HepG2 (cell line): ENCODE measurements around the gene GRIN3B. TPM values are rescaled to one million over a fixed set of nuclear protein-coding genes. Genes with fewer than 3 reads are reported as not detected.

Experiments
- ATAC-seq: fragments of 200-7000 bp; cut with Tn5 transposase; 3 replicates; pipeline ENCODE4 v1.9.1; 2020; ENCODE audit warnings: mild to moderate bottlenecking, moderate library complexity
- BruUV-seq: library from RNA; stranded (reverse); fragments of 400-500 nt; replicated peaks from 2 replicates; lab custom pipeline; 2021; lab: Mats Ljungman, UMichigan
- CTCF ChIA-PET: fragments of 300-600 bp; formaldehyde crosslinking; extraction: SDS; loops from one replicate; lab custom pipeline; 2021; ENCODE audit warnings: low total read pairs, inconsistent platforms, low intra/inter-chr PET ratio; lab: Yijun Ruan, JAX
- POLR2A ChIA-PET: fragments of 350-600 bp; sonication (Branson Sonifier 250); formaldehyde crosslinking; loops from one replicate; lab custom pipeline; 2020; ENCODE audit warnings: antibody characterized with exemption, inconsistent platforms; lab: Yijun Ruan, JAX
- DNase-seq: peaks from one replicate; pipeline ENCODE4 v3.0.0-alpha.2; 2015; ENCODE audit warnings: low spot score
- FAIRE-seq: peaks from 3 replicates; lab custom pipeline; 2011; peaks lifted over from hg19 to GRCh38; lab: Jason Lieb, UNC
- H2AFZ ChIP-seq: one replicate; pipeline ENCODE4 v1.6.1; 2011; ENCODE audit warnings: low read length, inconsistent platforms
- H3K27ac ChIP-seq: fragments of 300-600 bp; 3 replicates; pipeline ENCODE4 v1.8.0; 2011; ENCODE audit warnings: mixed run types, mild to moderate bottlenecking, mixed read lengths, low read length, inconsistent platforms; ENCODE audit not compliant: insufficient read depth; ENCODE audit errors: extremely low read length
- H3K27me3 ChIP-seq, 2 experiments: fragments of 200-600 bp in 1 of 2; 2 replicates in 1 of 2; 3 replicates in 1 of 2; pipeline versions ENCODE4 v1.6.0 to v1.8.0; 2011; ENCODE audit warnings: low read length in 2 of 2, mild to moderate bottlenecking in 2 of 2, moderate library complexity in 2 of 2, inconsistent platforms in 1 of 2; ENCODE audit not compliant: insufficient read depth in 2 of 2, control insufficient read depth in 1 of 2
- H3K36me3 ChIP-seq, 2 experiments: fragments of 200-600 bp in 1 of 2; replicated peaks in 1 of 2; 2 replicates in 1 of 2; 3 replicates in 1 of 2; pipeline versions ENCODE4 v1.5.1 to v1.8.0; 2011; ENCODE audit warnings: low read length in 2 of 2, inconsistent platforms in 1 of 2; ENCODE audit not compliant: insufficient read depth in 2 of 2, control insufficient read depth in 1 of 2
- H3K4me1 ChIP-seq: 2 replicates; pipeline ENCODE4 v1.5.1; 2012; ENCODE audit warnings: low read length, inconsistent platforms; ENCODE audit not compliant: insufficient read depth
- H3K4me2 ChIP-seq: 2 replicates; pipeline ENCODE4 v1.6.0; 2011; ENCODE audit warnings: low read depth, low read length, inconsistent platforms
- H3K4me3 ChIP-seq, 3 experiments: fragments of 200-600 bp in 1 of 3; sonication (generic), shearing (Covaris generic) in 1 of 3; replicated peaks in 1 of 3; 2 replicates each; pipeline ENCODE4 v1.5.1; 2011 to 2016; ENCODE audit warnings: low read length in 3 of 3, inconsistent platforms in 2 of 3, low read depth in 2 of 3, mild to moderate bottlenecking in 2 of 3, control low read depth in 1 of 3, mixed read lengths in 1 of 3; ENCODE audit not compliant: insufficient read depth in 1 of 3
- H3K79me2 ChIP-seq: one replicate; pipeline ENCODE4 v1.6.1; 2011; ENCODE audit warnings: low read length, inconsistent platforms; ENCODE audit not compliant: insufficient read depth
- H3K9ac ChIP-seq: 2 replicates; pipeline ENCODE4 v1.6.0; 2011; ENCODE audit warnings: mild to moderate bottlenecking, low read depth, low read length, inconsistent platforms; ENCODE audit not compliant: insufficient read depth
- H3K9me3 ChIP-seq: 2 replicates; pipeline ENCODE4 v1.5.1; 2012; ENCODE audit warnings: mild to moderate bottlenecking, low read length
- H4K20me1 ChIP-seq: 2 replicates; pipeline ENCODE4 v1.6.0; 2011; ENCODE audit warnings: inconsistent platforms, mild to moderate bottlenecking, low read length, moderate library complexity; ENCODE audit not compliant: insufficient read depth
- AGO1 ChIP-seq: fragments of 200-400 bp; formaldehyde crosslinking; IDR thresholded peaks from 2 replicates; pipeline ENCODE4 v1.6.1; 2017; ENCODE audit warnings: mild to moderate bottlenecking, low read depth, low read length, moderate library complexity; ENCODE audit not compliant: poor library complexity, severe bottlenecking
- HIVEP1 ChIP-seq: sonication (generic); formaldehyde crosslinking; IDR thresholded peaks from 2 replicates; pipeline ENCODE4 v1.4.0; 2020; ENCODE audit warnings: mild to moderate bottlenecking, missing genetic modification reagents
- ISL2 ChIP-seq: sonication (generic); formaldehyde crosslinking; IDR thresholded peaks from 2 replicates; pipeline ENCODE4 v1.5.0; 2020; ENCODE audit warnings: missing genetic modification reagents
- KDM3A ChIP-seq: IDR thresholded peaks from 2 replicates; pipeline ENCODE4 v1.6.1; 2018; ENCODE audit warnings: low read depth, missing compliant biosample characterization
- KDM5A ChIP-seq: fragments of 200-600 bp; sonication (generic); IDR thresholded peaks from 2 replicates; pipeline ENCODE4 v1.7.0; 2018; ENCODE audit warnings: antibody characterized with exemption, mild to moderate bottlenecking, low read length, borderline replicate concordance
- KLF6 ChIP-seq: IDR thresholded peaks from 2 replicates; pipeline ENCODE4 v1.8.0; 2016; ENCODE audit warnings: missing biosample characterization, missing genetic modification reagents
- MED1 ChIP-seq: sonication (generic); formaldehyde crosslinking; IDR thresholded peaks from 2 replicates; pipeline ENCODE4 v1.4.0; 2020; ENCODE audit warnings: missing genetic modification reagents
- MEIS1 ChIP-seq: sonication (generic); formaldehyde crosslinking; IDR thresholded peaks from 2 replicates; pipeline ENCODE4 v1.9.0; 2021; ENCODE audit warnings: mild to moderate bottlenecking, missing genetic modification reagents, moderate library complexity, borderline replicate concordance
- NFE2L1 ChIP-seq: sonication (generic); formaldehyde crosslinking; IDR thresholded peaks from 2 replicates; pipeline ENCODE4 v1.4.0; 2020; ENCODE audit warnings: missing genetic modification reagents, mild to moderate bottlenecking, borderline replicate concordance
- NFIB ChIP-seq: sonication (generic); formaldehyde crosslinking; IDR thresholded peaks from 2 replicates; pipeline ENCODE4 v1.9.0; 2021; ENCODE audit warnings: missing genetic modification reagents, mild to moderate bottlenecking, borderline replicate concordance
- NFYB ChIP-seq: sonication (generic); formaldehyde crosslinking; IDR thresholded peaks from 2 replicates; pipeline ENCODE4 v1.4.0; 2020; ENCODE audit warnings: missing genetic modification reagents
- NFYC ChIP-seq: IDR thresholded peaks from 2 replicates; pipeline ENCODE4 v1.6.1; 2016; ENCODE audit warnings: missing genetic modification reagents, missing compliant biosample characterization
- SCMH1 ChIP-seq: sonication (generic); formaldehyde crosslinking; IDR thresholded peaks from 2 replicates; pipeline ENCODE4 v1.9.0; 2021; ENCODE audit warnings: missing genetic modification reagents, mild to moderate bottlenecking, borderline replicate concordance
- SMAD1 ChIP-seq: sonication (generic); formaldehyde crosslinking; IDR thresholded peaks from 2 replicates; pipeline ENCODE4 v1.4.0; 2020; ENCODE audit warnings: missing genetic modification reagents, low read depth, mild to moderate bottlenecking, borderline replicate concordance
- SNAI1 ChIP-seq: sonication (generic); formaldehyde crosslinking; IDR thresholded peaks from 2 replicates; pipeline ENCODE4 v1.5.0; 2020; ENCODE audit warnings: mild to moderate bottlenecking, missing genetic modification reagents, borderline replicate concordance
- SP1 ChIP-seq, 2 experiments: fragments of 450-650 bp in 1 of 2; sonication (generic) in 1 of 2; formaldehyde crosslinking in 1 of 2; IDR thresholded peaks; 2 replicates each; pipeline versions ENCODE4 v1.4.0 to v1.6.1; 2016 to 2020; ENCODE audit warnings: missing genetic modification reagents in 1 of 2
- ZNF138 ChIP-seq: sonication (generic); formaldehyde crosslinking; IDR thresholded peaks from 2 replicates; pipeline ENCODE4 v1.5.0; 2020; ENCODE audit warnings: mild to moderate bottlenecking, low read depth, missing genetic modification reagents
- ZNF547 ChIP-seq: sonication (generic); formaldehyde crosslinking; IDR thresholded peaks from 2 replicates; pipeline ENCODE4 v1.5.1; 2020; ENCODE audit warnings: mild to moderate bottlenecking, missing genetic modification reagents
- ZNF775 ChIP-seq: sonication (generic); formaldehyde crosslinking; IDR thresholded peaks from 2 replicates; pipeline ENCODE4 v1.4.0; 2020; ENCODE audit warnings: missing genetic modification reagents, mild to moderate bottlenecking, moderate library complexity, borderline replicate concordance
- WGBS: methylation state at CpG from one replicate; pipeline ENCODE4 v1.1.6; 2017; ENCODE audit warnings: low lambda C conversion rate; 5-methylcytosine and 5-hydroxymethylcytosine counted together
- in situ Hi-C: cut with HindIII; loops from 2 replicates; pipeline ENCODE4 v1.10.0; 2017; ENCODE audit warnings: low pct_unique_long_range_greater_than_20kb; ENCODE audit not compliant: extremely low pct_ligation_motif_present
- intact Hi-C: fragments of 100-400 bp; cut with micrococcal nuclease; formaldehyde crosslinking; loops from one replicate; pipeline ENCODE4 v1.10.0; 2022; ENCODE audit not compliant: unreplicated experiment
- polyA plus RNA-seq, 8 experiments: library from polyadenylated mRNA; depleted of rRNA in 3 of 8; stranded (reverse) in 7 of 8; unstranded in 1 of 8; fragments of >200 nt; fragmentation: Illumina TruSeq in 4 of 8; extraction: Trizol in 4 of 8; gene quantifications; 2 replicates each; pipeline versions ENCODE4 v1.2.1 to v1.2.3, GENCODE V29; 2011 to 2016; ENCODE audit warnings: low read depth in 4 of 8, missing spikeins in 1 of 8, mixed read lengths in 1 of 8; ENCODE audit not compliant: insufficient read depth in 1 of 8
- total RNA-seq, 5 experiments: library from RNA; depleted of rRNA; stranded (reverse); fragments of >200 nt; fragmentation: Illumina TruSeq; extraction: Trizol; gene quantifications; 2 replicates each; pipeline ENCODE4 v1.2.3, GENCODE V29; 2016; ENCODE audit warnings: low read depth in 1 of 5
- TF ChIP-seq, protein P1 (sequence below): sonication (generic); formaldehyde crosslinking; IDR thresholded peaks from 2 replicates; pipeline ENCODE4 v1.4.0; 2020; ENCODE audit warnings: mild to moderate bottlenecking, missing genetic modification reagents
- TF ChIP-seq, protein P2 (sequence below): sonication (generic); formaldehyde crosslinking; IDR thresholded peaks from 2 replicates; pipeline ENCODE4 v1.8.1; 2023; ENCODE audit warnings: mild to moderate bottlenecking, inconsistent platforms, moderate library complexity, missing genetic modification reagents, borderline replicate concordance
- TF ChIP-seq, protein P3 (sequence below): sonication (generic); formaldehyde crosslinking; IDR thresholded peaks from 2 replicates; pipeline ENCODE4 v1.4.0; 2020; ENCODE audit warnings: mild to moderate bottlenecking, missing genetic modification reagents
- TF ChIP-seq, protein P4 (sequence below): IDR thresholded peaks from 2 replicates; pipeline ENCODE4 v1.6.1; 2016; ENCODE audit warnings: missing compliant biosample characterization, missing genetic modification reagents, borderline replicate concordance
- TF ChIP-seq, protein P5 (sequence below): IDR thresholded peaks from 2 replicates; pipeline ENCODE4 v1.6.1; 2016; ENCODE audit warnings: missing genetic modification reagents, missing compliant biosample characterization

Gene GRIN3B
- total and polyA plus RNA-seq, 2 of the 13 experiments (the other 11 are each of a cell fraction or from before 2014, with no cell fraction given), result 0.07 to 0.20 TPM

DNA sequence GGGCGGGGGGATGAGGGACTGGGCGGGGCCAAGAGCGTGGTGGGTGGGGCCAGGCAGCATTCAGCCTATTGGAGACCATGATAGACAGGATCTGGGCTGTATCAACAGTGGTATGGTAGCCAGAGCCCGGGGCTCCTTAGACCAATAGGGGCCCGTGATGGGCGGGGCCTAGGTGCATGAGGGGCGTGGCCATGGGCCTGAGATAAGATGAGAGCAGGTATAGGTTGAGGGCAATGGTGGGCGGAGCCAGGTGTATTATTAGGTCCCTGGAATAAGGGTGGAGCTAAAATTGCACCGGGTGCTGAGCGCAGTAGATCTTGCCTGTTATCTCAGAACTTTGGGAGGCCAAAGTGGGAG, 45.0 kb downstream of the GRIN3B start:
- Histone ChIP-seq H3K4me2 (no peak overlapping the region), H3K9ac (no peak overlapping the region), H3K27ac (no peak overlapping the region), H3K4me3 (no peak overlapping the region), H2AFZ (no peak overlapping the region), H3K4me1 (peaks cover 39% of the 10 kb centered on the region), H3K27me3 (no peaks in the 10 kb centered on the region), H3K9me3 (no peaks in the 10 kb centered on the region), H4K20me1 (no peaks in the 10 kb centered on the region), H3K36me3 (no peaks in the 10 kb centered on the region), H3K79me2 (no peaks in the 10 kb centered on the region)
- FAIRE-seq (peak; percentile 50), ATAC-seq (peak; percentile 61), DNase-seq (peak; percentile 89)
- intact Hi-C loops, result no loop called here
- BruUV-seq, result no TSS peak
- ChIA-PET POLR2A (interaction anchor here (2.6 kb wide), 1 partner anchor 18 kb away, joined by 18 read pairs; the partner anchor contains the start of gene CNN2), CTCF (no interaction called here)
- WGBS, result 65% methylated on average over 7 of the region's 10 CpGs
- in situ Hi-C loops, result no loop called here
- TF ChIP-seq AGO1 (no peak), ZNF775 (CRISPR knock-in tag) (no peak), NFYC (CRISPR knock-in tag) (peak; percentile 74), ISL2 (no peak), NFYB (peak; percentile 68), NFE2L1 (CRISPR knock-in tag) (no peak), ZNF547 (CRISPR knock-in tag) (no peak), NFIB (CRISPR knock-in tag) (no peak), SP1 (IDR thresholded peaks at IDR 0.05) (no peak), SP1 (CRISPR knock-in tag; IDR thresholded peaks at IDR 0.05) (peak; percentile 80), KLF6 (CRISPR knock-in tag) (no peak), MEIS1 (CRISPR knock-in tag) (no peak), ZNF138 (CRISPR knock-in tag) (no peak), KDM3A (no peak), HIVEP1 (CRISPR knock-in tag) (no peak), SCMH1 (CRISPR knock-in tag) (no peak), MED1 (no peak), KDM5A (no peak), SMAD1 (no peak), SNAI1 (CRISPR knock-in tag) (no peak)
- TF ChIP-seq, protein P1, sequence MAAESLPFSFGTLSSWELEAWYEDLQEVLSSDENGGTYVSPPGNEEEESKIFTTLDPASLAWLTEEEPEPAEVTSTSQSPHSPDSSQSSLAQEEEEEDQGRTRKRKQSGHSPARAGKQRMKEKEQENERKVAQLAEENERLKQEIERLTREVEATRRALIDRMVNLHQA (CRISPR knock-in tag), result no peak
- TF ChIP-seq, protein P2, sequence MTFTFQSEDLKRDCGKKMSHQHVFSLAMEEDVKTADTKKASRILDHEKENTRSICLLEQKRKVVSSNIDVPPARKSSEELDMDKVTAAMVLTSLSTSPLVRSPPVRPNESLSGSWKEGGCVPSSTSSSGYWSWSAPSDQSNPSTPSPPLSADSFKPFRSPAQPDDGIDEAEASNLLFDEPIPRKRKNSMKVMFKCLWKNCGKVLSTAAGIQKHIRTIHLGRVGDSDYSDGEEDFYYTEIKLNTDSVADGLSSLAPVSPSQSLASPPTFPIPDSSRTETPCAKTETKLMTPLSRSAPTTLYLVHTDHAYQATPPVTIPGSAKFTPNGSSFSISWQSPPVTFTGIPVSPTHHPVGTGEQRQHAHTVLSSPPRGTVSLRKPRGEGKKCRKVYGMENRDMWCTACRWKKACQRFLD (CRISPR knock-in tag), result no peak
- TF ChIP-seq, protein P3, sequence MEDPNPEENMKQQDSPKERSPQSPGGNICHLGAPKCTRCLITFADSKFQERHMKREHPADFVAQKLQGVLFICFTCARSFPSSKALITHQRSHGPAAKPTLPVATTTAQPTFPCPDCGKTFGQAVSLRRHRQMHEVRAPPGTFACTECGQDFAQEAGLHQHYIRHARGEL (CRISPR knock-in tag), result no peak
- TF ChIP-seq, protein P4, sequence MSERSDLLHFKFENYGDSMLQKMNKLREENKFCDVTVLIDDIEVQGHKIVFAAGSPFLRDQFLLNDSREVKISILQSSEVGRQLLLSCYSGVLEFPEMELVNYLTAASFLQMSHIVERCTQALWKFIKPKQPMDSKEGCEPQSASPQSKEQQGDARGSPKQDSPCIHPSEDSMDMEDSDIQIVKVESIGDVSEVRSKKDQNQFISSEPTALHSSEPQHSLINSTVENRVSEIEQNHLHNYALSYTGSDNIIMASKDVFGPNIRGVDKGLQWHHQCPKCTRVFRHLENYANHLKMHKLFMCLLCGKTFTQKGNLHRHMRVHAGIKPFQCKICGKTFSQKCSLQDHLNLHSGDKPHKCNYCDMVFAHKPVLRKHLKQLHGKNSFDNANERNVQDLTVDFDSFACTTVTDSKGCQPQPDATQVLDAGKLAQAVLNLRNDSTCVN, result no peak
- TF ChIP-seq, protein P5, sequence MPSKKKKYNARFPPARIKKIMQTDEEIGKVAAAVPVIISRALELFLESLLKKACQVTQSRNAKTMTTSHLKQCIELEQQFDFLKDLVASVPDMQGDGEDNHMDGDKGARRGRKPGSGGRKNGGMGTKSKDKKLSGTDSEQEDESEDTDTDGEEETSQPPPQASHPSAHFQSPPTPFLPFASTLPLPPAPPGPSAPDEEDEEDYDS (CRISPR knock-in tag), result peak; percentile 93
